ENCODE measurements around the gene ANO1. TPM values are rescaled to one million over a fixed set of nuclear protein-coding genes. Genes with fewer than 3 reads are reported as not detected.

ANO1 gene
- polyA plus RNA-seq, 2 of the 4 experiments (the other 2 are of a cell fraction), result 0.27 to 0.44 TPM

GRCh38 chr11:70088735-70089250, 10.7 kb downstream of the ANO1 start:
- ChIA-PET CTCF (interaction anchor here (1.6 kb wide), 1 partner anchor 385 kb away, joined by 4 read pairs; no protein-coding TSS in a partner anchor), POLR2A (no interaction called here)
- DNase-seq (ENCODE audit: low read depth in 1 of 2, low spot score in 1 of 2) (no peak), FAIRE-seq (no peak), ATAC-seq (no peak)
- Histone ChIP-seq H3K4me3 (no peak overlapping the region), H3K4me2 (no peak overlapping the region), H3K27ac (no peak overlapping the region), H3K9me3 (no peaks in the 10 kb centered on the region), H3K4me1 (no peaks in the 10 kb centered on the region)
- 63% methylated on average over 16 of the region's 16 CpGs for WGBS (ENCODE audit: missing lambda C conversion rate)
- TF ChIP-seq MAZ (IDR thresholded peaks at IDR 0.05; ENCODE audit: borderline replicate concordance, low read depth, low read length) (no peak), RARB (CRISPR knock-in tag; IDR thresholded peaks at IDR 0.05) (no peak), BHLHE40 (IDR thresholded peaks at IDR 0.05; ENCODE audit: low read depth, low read length) (no peak), FOSB (CRISPR knock-in tag; IDR thresholded peaks at IDR 0.05) (no peak), HMGXB4 (CRISPR knock-in tag; IDR thresholded peaks at IDR 0.05; ENCODE audit: borderline replicate concordance) (no peak), CHD4 (IDR thresholded peaks at IDR 0.05; ENCODE audit: borderline replicate concordance) (no peak), CBX2 (IDR thresholded peaks at IDR 0.05; ENCODE audit: borderline replicate concordance, low read depth) (no peak), NR3C1 (IDR thresholded peaks at IDR 0.05) (no peak), CBX8 (IDR thresholded peaks at IDR 0.05) (no peak), JUN (IDR thresholded peaks at IDR 0.05) (no peak)

DNA sequence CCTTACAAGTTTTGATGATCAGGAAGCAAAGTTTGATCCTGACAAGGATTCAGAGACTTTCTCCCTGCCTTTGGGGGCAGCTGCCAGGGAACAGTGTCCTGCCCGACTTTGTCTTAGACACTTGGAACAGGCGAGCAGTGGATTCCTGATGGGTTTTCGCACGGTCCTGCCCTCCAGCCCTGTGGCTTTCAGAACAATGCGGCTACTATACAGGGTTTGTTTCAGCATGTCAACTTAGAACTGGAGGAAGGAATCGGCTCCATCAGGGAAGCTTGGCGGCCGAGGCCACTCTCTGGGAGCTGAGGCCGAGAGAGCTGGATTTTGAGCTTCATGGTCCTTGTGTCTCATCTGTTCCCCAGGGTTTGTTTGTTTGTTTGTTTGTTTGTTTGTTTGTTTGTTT, 11.5 kb downstream of the ANO1 start:
- CTCF ChIA-PET, result interaction anchor here (1.0 to 1.6 kb wide), 2 partner anchors 39 to 385 kb away, joined by 3 to 4 read pairs; no protein-coding TSS in a partner anchor
- Histone ChIP-seq H3K9me3 (no peaks in the 10 kb centered on the region), H3K4me1 (no peaks in the 10 kb centered on the region), H3K4me3 (no peak overlapping the region), H3K4me2 (no peak overlapping the region), H3K27ac (no peak overlapping the region)
- DNase-seq (ENCODE audit: low read depth in 1 of 2, low spot score in 1 of 2), result no peak
- TF ChIP-seq ESRRA (IDR thresholded peaks at IDR 0.05; ENCODE audit: borderline replicate concordance, low read length), result no peak
- TF ChIP-seq CTCF (IDR thresholded peaks at IDR 0.05), result no peak
- no peak for TF ChIP-seq POLR2AphosphoS2 (conservative IDR thresholded peaks at IDR 0.05; ENCODE audit: low read length)
- TF ChIP-seq BHLHE40 (IDR thresholded peaks at IDR 0.05; ENCODE audit: low read depth, low read length), result no peak
- TF ChIP-seq KDM5A (IDR thresholded peaks at IDR 0.05), result no peak
- no peak for TF ChIP-seq SREBF2 (IDR thresholded peaks at IDR 0.05)
- TF ChIP-seq ZFP36 (IDR thresholded peaks at IDR 0.05; ENCODE audit: borderline replicate concordance, partially characterized antibody), result no peak
- no peak for TF ChIP-seq POLR2A (IDR thresholded peaks at IDR 0.05; ENCODE audit: low read length)
- TF ChIP-seq FOSL2 (IDR thresholded peaks at IDR 0.05), result no peak
- no peak for TF ChIP-seq FOSL2 (CRISPR knock-in tag; IDR thresholded peaks at IDR 0.05)
- no peak for TF ChIP-seq E2F6 (IDR thresholded peaks at IDR 0.05; ENCODE audit: borderline replicate concordance, low read depth)
- no peak for TF ChIP-seq CBX8 (IDR thresholded peaks at IDR 0.05)
- no peak for TF ChIP-seq FOXS1 (CRISPR knock-in tag; IDR thresholded peaks at IDR 0.05)
- no peak for TF ChIP-seq RAD21 (conservative IDR thresholded peaks at IDR 0.05 in 1 of 2, IDR thresholded peaks at IDR 0.05 in 1 of 2)
- TF ChIP-seq CBX2 (IDR thresholded peaks at IDR 0.05; ENCODE audit: borderline replicate concordance, low read depth), result no peak
- TF ChIP-seq ZNF302 (CRISPR knock-in tag; IDR thresholded peaks at IDR 0.05), result no peak
- POLR2A ChIA-PET, result no interaction called here
- WGBS (ENCODE audit: missing lambda C conversion rate), result 89% methylated on average over 9 of the region's 9 CpGs
- no peak for ATAC-seq
- no peak for FAIRE-seq

Measured in A549 (cell line).